GM12891 (cell line): ENCODE data around the gene PSMD8.
"Not testable (repeated sequence)": the region's sequence is repeated elsewhere in the genome, so short reads cannot be mapped to it uniquely, and the experiment has no call there.

Source experiments
- POLR2A ChIP-seq: IDR thresholded peaks from 2 replicates; pipeline ENCODE4 v1.6.1; 2011; ENCODE audit warnings: low read depth, low read length, control low read depth
- TAF1 ChIP-seq: IDR thresholded peaks from 2 replicates; pipeline ENCODE4 v1.6.1; 2011; ENCODE audit warnings: low read depth, low read length, control low read depth

GRCh38 chr19:38411898-38412297 lies 37.5 kb downstream of the PSMD8 start:
- not testable (repeated sequence) for TF ChIP-seq POLR2A, TAF1
